K562 (cell line): ENCODE data around the gene SLC25A45. TPM values are rescaled to one million over a fixed set of nuclear protein-coding genes. Genes with fewer than 3 reads are reported as not detected.

Experiments used
- CTCF ChIP-seq, 3 experiments: IDR thresholded peaks in 2 of 3; conservative IDR thresholded peaks in 1 of 3; 2 replicates each; pipeline ENCODE4 v1.5.1; 2011 to 2012; ENCODE audit warnings: low read length in 3 of 3, mild to moderate bottlenecking in 3 of 3, control low read depth in 2 of 3, improper control_type of control experiment in 1 of 3, inconsistent platforms in 1 of 3, low read depth in 1 of 3, mixed read lengths in 1 of 3, moderate library complexity in 1 of 3; ENCODE audit not compliant: insufficient read depth in 2 of 3
- ETV1 ChIP-seq: fragments of 450-650 bp; conservative IDR thresholded peaks from 2 replicates; pipeline ENCODE4 v1.6.1; 2016; ENCODE audit warnings: missing genetic modification characterization, control low read depth, low read depth, missing compliant biosample characterization
- ETV6 ChIP-seq, 3 experiments: fragments of 150-350 bp in 1 of 3; sonication (generic) in 1 of 3; formaldehyde crosslinking in 1 of 3; IDR thresholded peaks; 2 replicates each; pipeline versions ENCODE4 v1.6.1 to v1.8.0; 2014 to 2022; ENCODE audit warnings: borderline replicate concordance in 2 of 3, low read depth in 2 of 3, antibody characterized with exemption in 1 of 3, low read length in 1 of 3, mild to moderate bottlenecking in 1 of 3, missing genetic modification reagents in 1 of 3
- GTF2A2 ChIP-seq: IDR thresholded peaks from 2 replicates; pipeline ENCODE4 v1.6.1; 2016; ENCODE audit warnings: mild to moderate bottlenecking, missing genetic modification characterization, missing compliant biosample characterization
- HINFP ChIP-seq: fragments of 450-650 bp; conservative IDR thresholded peaks from 2 replicates; pipeline ENCODE4 v1.6.1; 2016; ENCODE audit warnings: missing genetic modification characterization, low read depth, mild to moderate bottlenecking, control low read depth, missing compliant biosample characterization
- HMBOX1 ChIP-seq: sonication (generic); IDR thresholded peaks from 2 replicates; pipeline ENCODE4 v1.6.1; 2016
- HMG20B ChIP-seq: fragments of 250-450 bp; sonication (Bioruptor Pico); IDR thresholded peaks from 2 replicates; pipeline ENCODE4 v1.5.0; 2021; ENCODE audit warnings: mild to moderate bottlenecking
- KDM4B ChIP-seq, 2 experiments: fragments of 450-650 bp in 1 of 2; sonication (generic) in 1 of 2; IDR thresholded peaks; 2 replicates each; pipeline ENCODE4 v1.6.1; 2016 to 2017; ENCODE audit warnings: borderline replicate concordance in 2 of 2, antibody characterized with exemption in 1 of 2, low read depth in 1 of 2, mild to moderate bottlenecking in 1 of 2
- MLLT1 ChIP-seq, 2 experiments: fragments of 450-650 bp; IDR thresholded peaks; 2 replicates each; pipeline ENCODE4 v1.6.1; 2016
- NCOR1 ChIP-seq: fragments of 450-650 bp; IDR thresholded peaks from 2 replicates; pipeline ENCODE4 v1.6.1; 2016; ENCODE audit warnings: mild to moderate bottlenecking, moderate library complexity
- RB1 ChIP-seq: fragments of 450-650 bp; IDR thresholded peaks from 2 replicates; pipeline ENCODE4 v1.6.1; 2017; ENCODE audit warnings: low read depth, mild to moderate bottlenecking
- SOX6 ChIP-seq: fragments of 450-650 bp; IDR thresholded peaks from 2 replicates; pipeline ENCODE4 v1.6.1; 2014; ENCODE audit warnings: mild to moderate bottlenecking
- ZBED1 ChIP-seq: IDR thresholded peaks from 2 replicates; pipeline ENCODE4 v1.6.1; 2014
- ZNF133 ChIP-seq: fragments of 250-450 bp; sonication (Bioruptor Pico); IDR thresholded peaks from 2 replicates; pipeline ENCODE4 v1.4.0; 2020; ENCODE audit warnings: mild to moderate bottlenecking
- polyA plus RNA-seq, 8 experiments: library from polyadenylated mRNA; depleted of rRNA in 4 of 8; stranded (reverse) in 5 of 8; unstranded in 3 of 8; fragments of >200 nt; fragmentation: Nextera tagmentation in 2 of 8; fragmentation: Illumina TruSeq in 1 of 8; extraction: Ambion mirVana in 2 of 8; extraction: Trizol in 1 of 8; gene quantifications; 2 replicates each; pipeline versions ENCODE4 v1.2.1 to v1.2.3, GENCODE V29; 2011 to 2014; ENCODE audit warnings: inconsistent platforms in 1 of 8, missing spikeins in 1 of 8
- total RNA-seq, 7 experiments: library from RNA; depleted of rRNA in 6 of 7; stranded (reverse); fragments of >200 nt in 6 of 7; fragmentation: Illumina TruSeq in 2 of 7; extraction: Trizol in 2 of 7; gene quantifications; 2 replicates each; pipeline versions ENCODE4 v1.2.1 to v1.2.3, GENCODE V29; 2011 to 2021; ENCODE audit warnings: low replicate concordance in 1 of 7
- TF ChIP-seq, protein P1 (sequence below): fragments of 450-650 bp; IDR thresholded peaks from 2 replicates; pipeline ENCODE4 v1.7.1; 2018; ENCODE audit warnings: mild to moderate bottlenecking, low read depth; ENCODE audit not compliant: partially characterized antibody
- TF ChIP-seq, protein P2 (sequence below): sonication (generic); formaldehyde crosslinking; IDR thresholded peaks from 2 replicates; pipeline ENCODE4 v1.9.0; 2022; ENCODE audit warnings: mild to moderate bottlenecking, missing genetic modification reagents

SLC25A45 gene
- total and polyA plus RNA-seq, 9 of the 15 experiments (the other 6 are each of a cell fraction or from before 2014, with no cell fraction given) = 0.15 to 2.3 (median 0.68) TPM

GRCh38 chr11:65382033-65382803 is at the start of gene SLC25A45 (continued):
- TF ChIP-seq HINFP (tag) (peak; percentile 62), SOX6 (peak; percentile 61), RB1 (peak; percentile 78), ETV1 (tag) (peak; percentile 72; the same call in 1 of the 2 replicates), NCOR1 (peak; percentile 69), KDM4B (IDR thresholded peaks at IDR 0.05; ENCODE audit: borderline replicate concordance in 2 of 2, low read depth in 1 of 2) (peak in 1 of 2 experiments; percentile 72; a peak in 1 of 4 replicates), ETV6 (IDR thresholded peaks at IDR 0.05; ENCODE audit: borderline replicate concordance in 1 of 2, low read depth in 2 of 2, low read length in 1 of 2) (peak in 1 of 2 experiments; percentile 60; a peak in 1 of 4 replicates), ETV6 (CRISPR knock-in tag; IDR thresholded peaks at IDR 0.05; ENCODE audit: borderline replicate concordance) (no peak), CTCF (IDR thresholded peaks at IDR 0.05 in 2 of 3, conservative IDR thresholded peaks at IDR 0.05 in 1 of 3; ENCODE audit: insufficient read depth in 2 of 3, low read depth in 1 of 3, low read length in 3 of 3) (peak; percentile 84 to 92 (median 91)), HMBOX1 (peak; percentile 43; the same call in 1 of the 2 replicates), ZBED1 (0 out of 2 replicates have a peak, but pooled peaks have one; percentile 15), ZNF133 (CRISPR knock-in tag) (peak; percentile 27; the same call in 1 of the 2 replicates), GTF2A2 (tag) (no peak), MLLT1 (IDR thresholded peaks at IDR 0.05) (peak; percentile 31 to 72; a peak in 2 of 4 replicates), HMG20B (CRISPR knock-in tag) (no peak)
- TF ChIP-seq, protein P1, sequence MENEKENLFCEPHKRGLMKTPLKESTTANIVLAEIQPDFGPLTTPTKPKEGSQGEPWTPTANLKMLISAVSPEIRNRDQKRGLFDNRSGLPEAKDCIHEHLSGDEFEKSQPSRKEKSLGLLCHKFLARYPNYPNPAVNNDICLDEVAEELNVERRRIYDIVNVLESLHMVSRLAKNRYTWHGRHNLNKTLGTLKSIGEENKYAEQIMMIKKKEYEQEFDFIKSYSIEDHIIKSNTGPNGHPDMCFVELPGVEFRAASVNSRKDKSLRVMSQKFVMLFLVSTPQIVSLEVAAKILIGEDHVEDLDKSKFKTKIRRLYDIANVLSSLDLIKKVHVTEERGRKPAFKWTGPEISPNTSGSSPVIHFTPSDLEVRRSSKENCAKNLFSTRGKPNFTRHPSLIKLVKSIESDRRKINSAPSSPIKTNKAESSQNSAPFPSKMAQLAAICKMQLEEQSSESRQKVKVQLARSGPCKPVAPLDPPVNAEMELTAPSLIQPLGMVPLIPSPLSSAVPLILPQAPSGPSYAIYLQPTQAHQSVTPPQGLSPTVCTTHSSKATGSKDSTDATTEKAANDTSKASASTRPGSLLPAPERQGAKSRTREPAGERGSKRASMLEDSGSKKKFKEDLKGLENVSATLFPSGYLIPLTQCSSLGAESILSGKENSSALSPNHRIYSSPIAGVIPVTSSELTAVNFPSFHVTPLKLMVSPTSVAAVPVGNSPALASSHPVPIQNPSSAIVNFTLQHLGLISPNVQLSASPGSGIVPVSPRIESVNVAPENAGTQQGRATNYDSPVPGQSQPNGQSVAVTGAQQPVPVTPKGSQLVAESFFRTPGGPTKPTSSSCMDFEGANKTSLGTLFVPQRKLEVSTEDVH = peak; percentile 22
- TF ChIP-seq, protein P2, sequence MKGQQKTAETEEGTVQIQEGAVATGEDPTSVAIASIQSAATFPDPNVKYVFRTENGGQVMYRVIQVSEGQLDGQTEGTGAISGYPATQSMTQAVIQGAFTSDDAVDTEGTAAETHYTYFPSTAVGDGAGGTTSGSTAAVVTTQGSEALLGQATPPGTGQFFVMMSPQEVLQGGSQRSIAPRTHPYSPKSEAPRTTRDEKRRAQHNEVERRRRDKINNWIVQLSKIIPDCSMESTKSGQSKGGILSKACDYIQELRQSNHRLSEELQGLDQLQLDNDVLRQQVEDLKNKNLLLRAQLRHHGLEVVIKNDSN (CRISPR knock-in tag) = peak; percentile 52
